ENCODE measurements around the gene PITPNC1. TPM values are rescaled to one million over a fixed set of nuclear protein-coding genes. Genes with fewer than 3 reads are reported as not detected.

The PITPNC1 gene
- total RNA-seq, 1 donor from 2014 or later = 21.5 TPM

GRCh38 chr17:67518876-67519275 lies 141.8 kb downstream of the PITPNC1 start:
- TF ChIP-seq, protein P1, sequence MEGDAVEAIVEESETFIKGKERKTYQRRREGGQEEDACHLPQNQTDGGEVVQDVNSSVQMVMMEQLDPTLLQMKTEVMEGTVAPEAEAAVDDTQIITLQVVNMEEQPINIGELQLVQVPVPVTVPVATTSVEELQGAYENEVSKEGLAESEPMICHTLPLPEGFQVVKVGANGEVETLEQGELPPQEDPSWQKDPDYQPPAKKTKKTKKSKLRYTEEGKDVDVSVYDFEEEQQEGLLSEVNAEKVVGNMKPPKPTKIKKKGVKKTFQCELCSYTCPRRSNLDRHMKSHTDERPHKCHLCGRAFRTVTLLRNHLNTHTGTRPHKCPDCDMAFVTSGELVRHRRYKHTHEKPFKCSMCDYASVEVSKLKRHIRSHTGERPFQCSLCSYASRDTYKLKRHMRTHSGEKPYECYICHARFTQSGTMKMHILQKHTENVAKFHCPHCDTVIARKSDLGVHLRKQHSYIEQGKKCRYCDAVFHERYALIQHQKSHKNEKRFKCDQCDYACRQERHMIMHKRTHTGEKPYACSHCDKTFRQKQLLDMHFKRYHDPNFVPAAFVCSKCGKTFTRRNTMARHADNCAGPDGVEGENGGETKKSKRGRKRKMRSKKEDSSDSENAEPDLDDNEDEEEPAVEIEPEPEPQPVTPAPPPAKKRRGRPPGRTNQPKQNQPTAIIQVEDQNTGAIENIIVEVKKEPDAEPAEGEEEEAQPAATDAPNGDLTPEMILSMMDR (conservative IDR thresholded peaks at IDR 0.05) = no peak
- no peak overlapping the region for H3K4me3 Mint-ChIP-seq
- peaks cover 48% of the 10 kb centered on the region for H3K4me1 Mint-ChIP-seq
- peaks cover 3% of the 10 kb centered on the region for H3K9me3 Mint-ChIP-seq
- no peak for DNase-seq (ENCODE audit: low read depth, low spot score)
- peaks cover 5% of the 10 kb centered on the region for H3K36me3 Mint-ChIP-seq (ENCODE audit: low read depth)
- no peaks in the 10 kb centered on the region for H3K27me3 Mint-ChIP-seq (ENCODE audit: low read depth)
- H3K27ac Mint-ChIP-seq (ENCODE audit: unreplicated experiment) = no peak overlapping the region

DNA sequence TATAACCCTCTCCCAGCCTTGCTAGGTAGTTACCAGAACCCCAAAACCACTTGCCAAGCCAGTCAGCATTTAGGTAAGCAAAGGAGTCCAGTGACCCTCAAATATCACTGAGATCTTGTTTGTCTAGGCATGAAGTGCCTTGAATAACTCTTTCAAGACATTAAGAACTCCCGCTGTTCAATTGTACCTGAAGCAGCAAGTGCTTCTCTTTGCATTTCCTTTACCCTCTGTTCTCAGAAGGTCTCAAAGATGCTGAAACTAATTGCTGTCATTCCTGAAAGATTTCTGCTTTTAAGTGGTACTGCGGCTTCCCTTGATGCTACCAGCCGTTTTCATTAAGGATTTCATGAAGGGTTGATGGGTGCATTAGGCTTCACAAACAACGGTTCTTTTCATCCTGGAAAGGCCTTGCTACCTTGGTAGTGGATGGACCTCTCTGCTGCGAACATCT lies 142.7 kb downstream of the PITPNC1 start:
- Mint-ChIP-seq H3K27ac (ENCODE audit: unreplicated experiment) (no peak overlapping the region), H3K4me3 (no peak overlapping the region)

DNA sequence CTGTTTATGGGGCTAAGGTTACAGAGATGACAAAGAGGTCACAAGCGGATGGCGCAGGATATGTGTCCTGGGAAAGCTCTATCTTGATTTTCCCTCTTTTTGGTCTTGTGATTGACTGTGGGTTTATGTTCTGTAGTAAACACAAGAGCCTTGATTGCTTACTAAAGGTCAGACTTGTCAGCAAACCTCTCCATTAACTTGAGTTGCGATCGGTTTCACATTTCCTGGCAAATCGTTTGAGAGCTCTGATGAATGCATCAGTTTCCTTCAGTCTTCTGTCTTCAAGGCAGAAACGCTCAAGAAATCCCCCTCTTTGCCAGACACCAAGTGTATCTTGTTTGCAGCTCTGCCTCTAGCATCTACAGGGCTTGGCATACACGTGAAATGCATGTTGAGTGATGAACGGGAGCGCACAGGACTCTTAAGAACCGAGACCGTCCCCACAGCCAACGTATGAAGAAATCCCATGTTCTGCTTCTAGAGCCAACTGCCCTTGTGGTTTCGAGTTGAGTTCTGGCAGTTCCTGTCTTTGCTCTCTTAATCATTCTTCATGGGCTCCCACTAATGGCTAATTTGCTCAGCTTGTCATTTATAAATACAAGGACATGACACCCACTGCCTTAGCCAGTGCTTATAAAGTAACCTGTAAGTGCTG lies 143.3 kb downstream of the PITPNC1 start:
- TF ChIP-seq, protein P1 (conservative IDR thresholded peaks at IDR 0.05) = no peak
- H3K27me3 Mint-ChIP-seq (ENCODE audit: low read depth) = no peaks in the 10 kb centered on the region
- peaks cover 3% of the 10 kb centered on the region for H3K9me3 Mint-ChIP-seq
- H3K36me3 Mint-ChIP-seq (ENCODE audit: low read depth) = peaks cover 5% of the 10 kb centered on the region
- no peak overlapping the region for H3K4me3 Mint-ChIP-seq
- H3K27ac Mint-ChIP-seq (ENCODE audit: unreplicated experiment) = no peak overlapping the region
- H3K4me1 Mint-ChIP-seq = peaks cover 40% of the 10 kb centered on the region
- no peak for DNase-seq (ENCODE audit: low read depth, low spot score)

More for the DNA sequence above, 142.7 kb downstream of the PITPNC1 start:
- Mint-ChIP-seq H3K36me3 (ENCODE audit: low read depth) (peaks cover 5% of the 10 kb centered on the region), H3K4me1 (peaks cover 45% of the 10 kb centered on the region), H3K27me3 (ENCODE audit: low read depth) (no peaks in the 10 kb centered on the region), H3K9me3 (peaks cover 3% of the 10 kb centered on the region)
- no peak for DNase-seq (ENCODE audit: low read depth, low spot score)
- TF ChIP-seq, protein P1 (conservative IDR thresholded peaks at IDR 0.05) = no peak

GRCh38 chr17:67520916-67521774 lies 144.1 kb downstream of the PITPNC1 start:
- no peak overlapping the region for H3K27ac Mint-ChIP-seq (ENCODE audit: unreplicated experiment)

DNA sequence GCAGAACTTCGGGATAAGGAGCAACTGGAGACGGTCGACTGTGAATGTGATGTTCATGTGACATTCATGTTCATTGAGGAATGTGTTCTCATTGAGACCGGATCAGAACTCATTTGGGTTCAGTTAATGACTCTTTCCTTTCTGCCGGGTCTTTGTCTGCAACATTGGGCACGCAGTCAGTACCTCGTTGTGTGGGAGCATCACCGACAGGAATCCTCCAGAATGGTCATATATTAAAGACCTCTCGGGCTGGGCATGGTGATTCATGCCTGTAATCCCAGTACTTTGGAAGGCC lies 144.6 kb downstream of the PITPNC1 start:
- Mint-ChIP-seq H3K36me3 (ENCODE audit: low read depth) (peaks cover 5% of the 10 kb centered on the region), H3K27me3 (ENCODE audit: low read depth) (no peaks in the 10 kb centered on the region), H3K4me1 (peaks cover 32% of the 10 kb centered on the region)

More at GRCh38 chr17:67520916-67521774, 144.1 kb downstream of the PITPNC1 start:
- H3K9me3 Mint-ChIP-seq = peaks cover 3% of the 10 kb centered on the region
- peaks cover 5% of the 10 kb centered on the region for H3K36me3 Mint-ChIP-seq (ENCODE audit: low read depth)
- H3K4me3 Mint-ChIP-seq = no peak overlapping the region
- no peak for DNase-seq (ENCODE audit: low read depth, low spot score)
- no peaks in the 10 kb centered on the region for H3K27me3 Mint-ChIP-seq (ENCODE audit: low read depth)
- TF ChIP-seq, protein P1 (conservative IDR thresholded peaks at IDR 0.05) = no peak
- H3K4me1 Mint-ChIP-seq = peaks cover 32% of the 10 kb centered on the region

More for the DNA sequence above, 144.6 kb downstream of the PITPNC1 start:
- Mint-ChIP-seq H3K4me3 (no peak overlapping the region), H3K27ac (ENCODE audit: unreplicated experiment) (no peak overlapping the region), H3K9me3 (peaks cover 3% of the 10 kb centered on the region)
- DNase-seq (ENCODE audit: low read depth, low spot score) = no peak
- TF ChIP-seq, protein P1 (conservative IDR thresholded peaks at IDR 0.05) = no peak

Measured in neural crest cell (in vitro differentiated cells).